Right kidney (tissue), 9 donors: ENCODE results near the gene HAP1.
"Not testable (repeated sequence)": the region's sequence is repeated elsewhere in the genome, so short reads cannot be mapped to it uniquely, and the experiment has no call there.

Experiments used
- DNase-seq: peaks from one replicate; pipeline ENCODE4 v3.0.0-alpha.2; 2016
- long read RNA-seq, 8 donors: transcript quantifications; one replicate each; lab custom pipeline, GENCODE V29; 2026

The HAP1 gene
- long read RNA-seq, donor 1, result 0 reads
- long read RNA-seq, donor 2, result 0 reads
- long read RNA-seq, donor 3, result 0 reads
- long read RNA-seq, donor 4, result 0 reads
- long read RNA-seq, donor 5, partial matches to known transcripts, result 0 of 1 reads
- long read RNA-seq, donor 5, other reads (novel, unspliced or antisense), result 0 of 1 reads
- long read RNA-seq, donor 6, result 0 reads
- long read RNA-seq, donor 7, result 0 reads
- long read RNA-seq, donor 8, result 0 reads

- DNase-seq, result peak; percentile 90
Observed at GRCh38 chr17:41734139-41734948, at the start of gene HAP1. Gene HAP1 (minus strand): TSS chr17:41734643. CDS start chr17:41734634, 9 bp downstream.

- DNase-seq, result no peak
Observed at GRCh38 chr17:41782142-41782541, 47.7 kb upstream of the HAP1 start.

- no peak for DNase-seq
Observed at GRCh38 chr17:41781404-41782110, 47.1 kb upstream of the HAP1 start.

GRCh38 chr17:41779954-41780353 is 45.5 kb upstream of the HAP1 start:
- no peak for DNase-seq

- no peak for DNase-seq
Observed at GRCh38 chr17:41777574-41778188, 43.2 kb upstream of the HAP1 start.

- peak; percentile 75 for DNase-seq
Observed at GRCh38 chr17:41777157-41777573, 42.7 kb upstream of the HAP1 start.

- not testable (repeated sequence) for DNase-seq
Observed at GRCh38 chr17:41776262-41776900, 41.9 kb upstream of the HAP1 start.

- no peak for DNase-seq
Observed at GRCh38 chr17:41775394-41776226, 41.2 kb upstream of the HAP1 start.

GRCh38 chr17:41773731-41774193 is 39.3 kb upstream of the HAP1 start:
- DNase-seq, result no peak

GRCh38 chr17:41773190-41773588 is 38.7 kb upstream of the HAP1 start:
- DNase-seq, result no peak

GRCh38 chr17:41772586-41773189 is 38.2 kb upstream of the HAP1 start:
- no peak for DNase-seq

- DNase-seq, result no peak
Observed at GRCh38 chr17:41772218-41772585, 37.8 kb upstream of the HAP1 start.

GRCh38 chr17:41771389-41772206 is 37.2 kb upstream of the HAP1 start:
- no peak for DNase-seq

GRCh38 chr17:41769985-41770384 is 35.5 kb upstream of the HAP1 start:
- no peak for DNase-seq

GRCh38 chr17:41769346-41769862 is 35.0 kb upstream of the HAP1 start:
- DNase-seq, result no peak

- no peak for DNase-seq
Observed at GRCh38 chr17:41768682-41769288, 34.3 kb upstream of the HAP1 start.

- DNase-seq, result no peak
Observed at GRCh38 chr17:41767324-41768042, 33.0 kb upstream of the HAP1 start.

- no peak for DNase-seq
Observed at GRCh38 chr17:41766135-41766534, 31.7 kb upstream of the HAP1 start.

- DNase-seq, result no peak
Observed at GRCh38 chr17:41763327-41763726, 28.9 kb upstream of the HAP1 start.
